Trophoblast cell (in vitro differentiated cells and primary cell): ENCODE data around the gene ALKBH1. TPM values are rescaled to one million over a fixed set of nuclear protein-coding genes. Genes with fewer than 3 reads are reported as not detected.
"Not testable (repeated sequence)": the region's sequence is repeated elsewhere in the genome, so short reads cannot be mapped to it uniquely, and the experiment has no call there.

Experiments used
- DNase-seq, 2 donors: peaks; one replicate each; pipeline ENCODE4 v3.0.0-alpha.2; 2016
- H2AFZ ChIP-seq: 2 replicates; pipeline ENCODE4 v1.6.1; 2013; ENCODE audit warnings: low read length, moderate library complexity, mild to moderate bottlenecking; ENCODE audit not compliant: insufficient read depth, poor library complexity
- H2AK5ac ChIP-seq: 2 replicates; pipeline ENCODE4 v1.6.1; 2013; ENCODE audit warnings: mild to moderate bottlenecking, low read length
- H2BK120ac ChIP-seq: 2 replicates; pipeline ENCODE4 v1.6.1; 2013; ENCODE audit warnings: low read length, mild to moderate bottlenecking, moderate library complexity; ENCODE audit not compliant: insufficient read depth, poor library complexity
- H2BK12ac ChIP-seq: 2 replicates; pipeline ENCODE4 v1.6.1; 2013; ENCODE audit warnings: mild to moderate bottlenecking, low read length, moderate library complexity
- H2BK5ac ChIP-seq: 2 replicates; pipeline ENCODE4 v1.6.1; 2013; ENCODE audit warnings: low read length, low read depth, moderate library complexity, mild to moderate bottlenecking; ENCODE audit not compliant: poor library complexity
- H3K14ac ChIP-seq: 2 replicates; pipeline ENCODE4 v1.6.1; 2013; ENCODE audit warnings: mild to moderate bottlenecking, low read length
- H3K18ac ChIP-seq: 2 replicates; pipeline ENCODE4 v1.6.1; 2013; ENCODE audit warnings: mild to moderate bottlenecking, low read length
- H3K23ac ChIP-seq: 2 replicates; pipeline ENCODE4 v1.6.1; 2013; ENCODE audit warnings: low read length
- H3K27ac ChIP-seq: 2 replicates; pipeline ENCODE4 v1.5.1; 2013; ENCODE audit warnings: low read depth, mild to moderate bottlenecking, inconsistent platforms, low read length, moderate library complexity
- H3K27me3 ChIP-seq: 2 replicates; pipeline ENCODE4 v1.6.1; 2013; ENCODE audit warnings: inconsistent platforms, mild to moderate bottlenecking, low read length, moderate library complexity; ENCODE audit not compliant: insufficient read depth
- H3K36me3 ChIP-seq, 2 experiments: 1 replicate in 1 of 2; 2 replicates in 1 of 2; pipeline ENCODE4 v1.6.1; 2013; ENCODE audit warnings: low read length in 2 of 2, mild to moderate bottlenecking in 2 of 2, moderate library complexity in 1 of 2; ENCODE audit not compliant: insufficient read depth in 2 of 2, control insufficient read depth in 1 of 2
- H3K4ac ChIP-seq: 2 replicates; pipeline ENCODE4 v1.6.1; 2013; ENCODE audit warnings: low read depth, mild to moderate bottlenecking, low read length, moderate library complexity
- H3K4me1 ChIP-seq, 2 experiments: 1 replicate in 1 of 2; 2 replicates in 1 of 2; pipeline ENCODE4 v1.6.1; 2013; ENCODE audit warnings: low read length in 2 of 2, mild to moderate bottlenecking in 2 of 2, moderate library complexity in 1 of 2; ENCODE audit not compliant: insufficient read depth in 2 of 2, control insufficient read depth in 1 of 2
- H3K4me2 ChIP-seq: 2 replicates; pipeline ENCODE4 v1.6.1; 2013; ENCODE audit warnings: inconsistent platforms, mild to moderate bottlenecking, low read length, moderate library complexity
- H3K4me3 ChIP-seq: 2 replicates; pipeline ENCODE4 v1.5.1; 2013; ENCODE audit warnings: mild to moderate bottlenecking, low read depth, low read length, inconsistent platforms
- H3K79me1 ChIP-seq: one replicate; pipeline ENCODE4 v1.6.1; 2013; ENCODE audit warnings: low read length
- H3K79me2 ChIP-seq: 2 replicates; pipeline ENCODE4 v1.6.1; 2013; ENCODE audit warnings: low read length, mild to moderate bottlenecking; ENCODE audit not compliant: control insufficient read depth, insufficient read depth, poor library complexity
- H3K9ac ChIP-seq: 2 replicates; pipeline ENCODE4 v1.6.1; 2013; ENCODE audit warnings: mild to moderate bottlenecking, low read length
- H3K9me3 ChIP-seq: 2 replicates; pipeline ENCODE4 v1.6.1; 2013; ENCODE audit warnings: low read depth, mild to moderate bottlenecking, control low read depth, inconsistent platforms, low read length; ENCODE audit not compliant: insufficient read depth
- H4K12ac ChIP-seq: 2 replicates; pipeline ENCODE4 v1.6.1; 2013; ENCODE audit warnings: low read depth, mild to moderate bottlenecking, low read length, moderate library complexity
- H4K8ac ChIP-seq: 2 replicates; pipeline ENCODE4 v1.6.1; 2013; ENCODE audit warnings: low read depth, mild to moderate bottlenecking, low read length, moderate library complexity
- H4K91ac ChIP-seq: one replicate; pipeline ENCODE4 v1.6.1; 2013; ENCODE audit warnings: low read depth, mild to moderate bottlenecking, low read length, moderate library complexity
- WGBS: extraction: QIAGEN DNeasy Blood & Tissue Kit; methylation state at CpG from one replicate; pipeline ENCODE4 v1.1.7; 2013; ENCODE audit warnings: missing lambda C conversion rate; ENCODE audit not compliant: insufficient read length, insufficient coverage; ENCODE audit errors: extremely low coverage; 5-methylcytosine and 5-hydroxymethylcytosine counted together
- polyA plus RNA-seq: library from polyadenylated mRNA; stranded (reverse); fragments of 200-250 nt; gene quantifications from 2 replicates; pipeline ENCODE4 v1.2.3, GENCODE V29; 2013

The ALKBH1 gene, protein sequence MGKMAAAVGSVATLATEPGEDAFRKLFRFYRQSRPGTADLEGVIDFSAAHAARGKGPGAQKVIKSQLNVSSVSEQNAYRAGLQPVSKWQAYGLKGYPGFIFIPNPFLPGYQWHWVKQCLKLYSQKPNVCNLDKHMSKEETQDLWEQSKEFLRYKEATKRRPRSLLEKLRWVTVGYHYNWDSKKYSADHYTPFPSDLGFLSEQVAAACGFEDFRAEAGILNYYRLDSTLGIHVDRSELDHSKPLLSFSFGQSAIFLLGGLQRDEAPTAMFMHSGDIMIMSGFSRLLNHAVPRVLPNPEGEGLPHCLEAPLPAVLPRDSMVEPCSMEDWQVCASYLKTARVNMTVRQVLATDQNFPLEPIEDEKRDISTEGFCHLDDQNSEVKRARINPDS
- polyA plus RNA-seq: 8.6 and 8.9 TPM in 2 replicates

DNA sequence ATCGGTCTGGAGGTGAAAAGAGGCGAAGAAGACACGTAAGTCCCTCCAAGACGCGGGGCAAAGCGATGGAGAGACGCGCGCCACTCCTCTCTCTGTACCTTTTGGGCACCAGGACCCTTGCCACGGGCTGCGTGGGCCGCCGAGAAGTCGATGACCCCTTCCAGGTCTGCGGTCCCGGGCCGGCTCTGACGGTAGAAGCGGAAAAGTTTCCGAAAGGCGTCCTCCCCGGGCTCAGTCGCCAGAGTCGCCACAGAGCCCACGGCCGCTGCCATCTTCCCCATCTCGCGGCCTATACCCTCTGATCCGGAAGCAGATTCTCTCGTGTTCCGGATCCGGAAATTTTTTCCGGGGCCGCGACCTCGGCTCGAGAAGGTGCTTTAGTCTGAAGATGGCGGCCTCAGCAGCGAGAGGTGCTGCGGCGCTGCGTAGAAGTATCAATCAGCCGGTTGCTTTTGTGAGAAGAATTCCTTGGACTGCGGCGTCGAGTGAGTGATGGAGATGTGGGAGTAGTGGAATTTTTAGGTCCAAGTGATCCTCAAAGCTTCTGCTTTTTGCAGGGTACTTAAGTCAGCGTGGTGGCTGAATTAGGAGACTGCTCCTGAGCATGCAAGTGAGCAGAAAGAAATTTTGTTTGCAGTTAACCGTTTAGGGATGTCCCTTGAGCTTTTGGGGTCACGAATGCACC, at the start of gene ALKBH1, which contains the start of gene SLIRP:
TSS of gene ALKBH1 (minus strand) at position 300 of the 685 bp plus-strand sequence. CDS start at position 281, 19 bp downstream.
TSS of gene SLIRP (plus strand) at position 380 of the 685 bp plus-strand sequence. CDS start at position 389, 9 bp downstream.
- Histone ChIP-seq H2AK5ac (peak within 1 kb of the TSS; percentile 53), H3K9ac (peak within 1 kb of the TSS; percentile 92), H4K91ac (peak within 1 kb of the TSS; percentile 31), H3K27me3 (no peaks in the 10 kb centered on the region), H2BK5ac (no peak within 1 kb of the TSS), H3K79me2 (peaks cover 8% of the 10 kb centered on the region), H3K27ac (no peak within 1 kb of the TSS), H3K4me3 (peak within 1 kb of the TSS; percentile 99), H2BK120ac (peak within 1 kb of the TSS; percentile 5), H3K18ac (peak within 1 kb of the TSS; percentile 40), H3K79me1 (peaks cover 4% of the 10 kb centered on the region), H3K9me3 (no peaks in the 10 kb centered on the region), H3K14ac (peak within 1 kb of the TSS; percentile 62), H4K12ac (peak within 1 kb of the TSS; percentile 72), H3K4me1 (peaks cover 2 to 4% of the 10 kb centered on the region in 2 experiments), H4K8ac (peak within 1 kb of the TSS; percentile 97), H2AFZ (peak within 1 kb of the TSS; percentile 94), H3K4ac (peak within 1 kb of the TSS; percentile 96), H2BK12ac (no peak within 1 kb of the TSS), H3K36me3 (peaks cover 19 to 28% of the 10 kb centered on the region in 2 experiments), H3K23ac (no peak within 1 kb of the TSS), H3K4me2 (peak within 1 kb of the TSS; percentile 97)
- peak; percentile 82 to 95 for DNase-seq
- no CpG with 5 or more reads among the region's 49 CpGs for WGBS

DNA sequence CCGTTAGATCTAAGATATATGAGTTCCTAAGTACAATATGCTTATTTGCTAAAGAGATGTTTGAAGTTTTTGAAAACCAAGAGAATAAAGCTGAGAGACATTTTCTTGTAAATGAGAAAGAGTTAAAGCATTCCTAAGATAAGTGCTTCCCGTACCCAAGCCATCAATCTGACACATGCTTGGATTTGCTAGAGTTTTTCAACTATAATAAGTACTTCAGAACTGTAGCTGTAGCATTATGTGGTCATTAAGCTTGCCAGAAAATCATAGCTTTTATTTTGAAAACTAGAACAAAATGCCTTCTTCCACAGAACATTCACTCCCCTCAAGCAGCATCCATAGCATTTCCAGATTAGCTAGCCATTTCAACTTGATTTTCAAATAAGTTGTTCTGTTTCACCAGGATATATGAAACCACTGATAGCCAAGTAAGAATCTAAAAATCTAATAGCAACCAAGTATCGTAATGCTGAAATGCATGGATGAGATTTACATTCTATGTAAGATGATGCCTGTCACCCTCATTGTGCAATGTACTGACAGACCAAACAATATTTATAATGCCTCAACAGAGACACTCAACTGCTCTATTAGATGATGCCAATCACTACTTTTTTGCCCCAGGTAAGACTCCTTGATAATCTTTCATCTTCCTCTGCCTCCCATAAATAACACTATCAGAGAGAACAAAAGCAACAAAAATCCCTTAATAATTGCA, 45.1 kb upstream of the ALKBH1 start:
- no peak overlapping the region for H3K23ac ChIP-seq
- no peaks in the 10 kb centered on the region for H3K9me3 ChIP-seq
- no peak for DNase-seq
- no peak overlapping the region for H3K9ac ChIP-seq
- no peak overlapping the region for H4K91ac ChIP-seq
- WGBS: no CpG with 5 or more reads among the region's 3 CpGs
- no peak overlapping the region for H3K27ac ChIP-seq
- H3K27me3 ChIP-seq: no peaks in the 10 kb centered on the region
- H3K18ac ChIP-seq: no peak overlapping the region
- H3K4me1 ChIP-seq: no peaks in the 10 kb centered on the region
- no peak overlapping the region for H4K12ac ChIP-seq
- peaks cover 18 to 19% of the 10 kb centered on the region in 2 experiments for H3K36me3 ChIP-seq
- no peak overlapping the region for H3K14ac ChIP-seq
- H2AFZ ChIP-seq: no peak overlapping the region
- no peak overlapping the region for H2BK12ac ChIP-seq
- no peak overlapping the region for H3K4me2 ChIP-seq
- no peak overlapping the region for H2AK5ac ChIP-seq
- no peak overlapping the region for H2BK120ac ChIP-seq
- no peaks in the 10 kb centered on the region for H3K79me2 ChIP-seq
- no peak overlapping the region for H3K4ac ChIP-seq
- H2BK5ac ChIP-seq: no peak overlapping the region
- H3K4me3 ChIP-seq: no peak overlapping the region
- H4K8ac ChIP-seq: no peak overlapping the region
- no peaks in the 10 kb centered on the region for H3K79me1 ChIP-seq

DNA sequence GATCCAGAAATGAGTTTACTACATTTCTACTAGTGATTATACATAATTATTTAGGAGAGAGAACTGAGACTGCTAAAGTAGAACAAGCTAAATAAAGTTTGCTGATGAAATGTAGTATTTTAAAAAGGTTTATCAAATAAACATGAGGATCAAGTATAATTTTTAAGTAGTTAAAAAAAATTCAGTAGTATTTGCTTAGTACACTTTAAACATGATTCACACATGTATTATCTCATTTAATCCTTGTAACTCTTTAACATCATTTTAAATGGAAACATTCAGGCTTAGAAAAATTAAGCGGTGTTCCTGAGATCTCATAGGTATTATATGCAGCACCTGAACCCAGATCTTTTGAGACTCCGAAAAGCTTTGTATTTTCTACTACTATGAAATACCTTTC, 44.4 kb upstream of the ALKBH1 start:
- no CpG with 5 or more reads among the region's 2 CpGs for WGBS
- Histone ChIP-seq H3K23ac (no peak overlapping the region), H3K27ac (no peak overlapping the region), H3K79me1 (no peaks in the 10 kb centered on the region), H3K4me1 (no peaks in the 10 kb centered on the region), H4K8ac (no peak overlapping the region), H3K27me3 (no peaks in the 10 kb centered on the region), H3K18ac (no peak overlapping the region), H3K9me3 (no peaks in the 10 kb centered on the region), H2BK12ac (no peak overlapping the region), H4K12ac (no peak overlapping the region), H3K4me3 (no peak overlapping the region), H3K36me3 (peaks cover 24 to 25% of the 10 kb centered on the region in 2 experiments), H3K14ac (no peak overlapping the region), H3K4ac (no peak overlapping the region), H3K4me2 (no peak overlapping the region), H2BK5ac (no peak overlapping the region), H3K79me2 (no peaks in the 10 kb centered on the region), H2BK120ac (no peak overlapping the region), H4K91ac (no peak overlapping the region), H2AK5ac (no peak overlapping the region), H2AFZ (no peak overlapping the region), H3K9ac (no peak overlapping the region)
- DNase-seq: no peak

DNA sequence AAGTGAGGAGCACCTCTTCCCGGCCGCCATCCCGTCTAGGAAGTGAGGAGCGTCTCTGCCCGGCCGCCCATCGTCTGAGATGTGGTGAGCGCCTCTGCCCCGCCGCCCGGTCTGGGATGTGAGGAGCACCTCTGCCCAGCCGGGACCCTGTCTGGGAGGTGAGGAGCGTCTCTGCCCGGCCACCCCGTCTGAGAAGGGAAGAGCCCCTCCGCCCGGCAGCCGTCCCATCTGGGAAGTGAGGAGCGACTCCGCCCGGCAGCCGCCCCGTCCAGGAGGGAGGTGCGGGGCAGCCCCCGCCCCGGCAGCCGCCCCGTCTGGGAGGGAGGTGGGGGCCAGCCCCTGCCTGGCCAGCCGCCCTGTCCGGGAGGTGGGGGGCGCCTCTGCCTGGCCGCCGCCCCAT, 39.6 kb upstream of the ALKBH1 start:
- H3K23ac ChIP-seq, H3K14ac ChIP-seq, H2AK5ac ChIP-seq, H3K27me3 ChIP-seq, H3K18ac ChIP-seq, H3K27ac ChIP-seq, H4K91ac ChIP-seq, H2AFZ ChIP-seq, H3K9ac ChIP-seq, H2BK120ac ChIP-seq, H3K4me2 ChIP-seq, H4K12ac ChIP-seq, H3K79me2 ChIP-seq, H3K79me1 ChIP-seq, H3K9me3 ChIP-seq, H2BK5ac ChIP-seq, H3K4ac ChIP-seq, H2BK12ac ChIP-seq, H3K4me1 ChIP-seq, H4K8ac ChIP-seq, DNase-seq, H3K4me3 ChIP-seq: not testable (repeated sequence)
- peaks cover 22 to 30% of the 10 kb centered on the region in 2 experiments for H3K36me3 ChIP-seq
- WGBS: no CpG with 5 or more reads among the region's 33 CpGs
